HG03571 (cell line): ENCODE measurements around the gene ZNF789.
"Not testable (repeated sequence)": the region's sequence is repeated elsewhere in the genome, so short reads cannot be mapped to it uniquely, and the experiment has no call there.

Experiments used
- ATAC-seq: cut with Tn5 transposase; IDR thresholded peaks from one replicate; pipeline ENCODE4 v1.9.1; 2021; ENCODE audit not compliant: unreplicated experiment

Gene ZNF789

DNA sequence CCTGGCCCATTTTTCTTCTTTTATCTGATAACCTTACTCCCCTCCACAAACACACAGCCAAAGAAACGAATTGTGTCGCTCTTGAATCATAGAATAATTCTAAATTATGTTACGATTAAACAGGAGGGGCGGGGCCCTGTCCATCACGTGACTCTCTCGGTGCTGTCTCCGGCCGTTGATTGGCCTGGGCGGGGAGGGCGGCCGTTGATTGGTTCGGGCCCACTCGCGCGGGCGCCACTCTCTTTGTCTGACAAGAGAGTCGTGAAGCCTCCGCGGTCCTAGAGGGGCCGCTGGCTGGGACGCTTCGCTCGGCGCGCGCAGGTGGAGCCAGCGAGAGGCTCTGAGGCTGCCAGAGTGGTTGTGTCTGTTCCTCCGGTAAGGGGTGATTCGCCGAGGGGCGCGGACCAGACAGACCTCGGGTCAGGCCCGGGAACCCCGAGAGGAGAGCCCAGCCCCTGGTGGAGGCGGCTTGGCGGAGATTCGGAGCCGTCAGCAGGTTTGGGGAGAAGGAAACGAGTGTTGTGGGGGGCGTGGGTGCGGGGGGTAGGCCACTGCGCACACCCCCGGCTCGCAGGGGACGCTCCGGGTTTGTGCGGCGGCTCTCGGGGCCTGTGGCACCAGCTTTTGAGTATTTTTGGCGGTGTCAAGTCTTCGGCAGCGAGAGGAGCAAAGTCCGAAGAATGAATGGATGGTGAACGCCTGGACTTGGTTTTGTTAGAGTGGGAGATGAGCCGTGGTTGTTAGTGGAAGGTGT, at the start of gene ZNF789:
TSS of gene ZNF789 (plus strand) at position 330 of the 754 bp plus-strand sequence. CDS start 3,567 bp downstream, outside the sequence.
- ATAC-seq: peak; percentile 94

DNA sequence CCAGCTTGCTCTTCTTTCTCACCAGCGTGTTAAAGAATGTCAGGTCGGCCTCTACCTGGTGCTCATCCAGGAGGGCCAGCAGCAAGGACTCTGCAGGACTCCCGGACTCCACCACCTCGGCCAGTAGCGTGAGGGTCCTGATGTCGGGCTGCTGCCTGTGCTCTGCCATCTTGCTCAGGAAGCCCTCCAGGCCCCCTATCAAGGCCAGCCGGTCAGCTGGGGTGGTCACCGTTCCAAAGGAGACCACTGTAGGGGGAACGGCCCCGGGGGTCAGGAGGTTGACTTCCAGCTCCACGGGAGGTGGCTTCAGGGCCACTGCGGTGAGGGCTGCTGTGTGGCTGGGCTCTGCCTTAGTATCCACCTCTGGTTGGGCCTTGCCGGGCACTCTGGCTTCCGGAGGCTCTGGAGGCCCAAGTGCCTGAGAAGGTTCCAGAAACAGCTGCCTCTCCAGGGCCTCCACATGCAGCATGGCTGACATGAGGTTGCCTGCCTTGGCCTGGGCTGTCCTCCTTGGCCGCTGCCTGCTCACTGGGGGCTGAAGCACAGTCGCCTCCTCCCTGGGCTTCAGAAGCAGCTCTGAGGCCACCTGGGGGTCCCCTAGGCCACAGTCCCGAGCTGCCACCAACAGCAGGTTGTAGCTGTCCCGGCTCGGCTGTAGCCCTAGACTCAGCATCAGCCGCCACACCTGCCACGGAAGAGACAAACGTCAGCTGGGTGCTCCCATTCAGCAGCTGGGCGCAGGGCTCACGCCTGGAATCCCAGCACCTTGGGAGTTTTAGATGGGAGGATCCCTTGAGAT, 47.6 kb upstream of the ZNF789 start:
- no peak for ATAC-seq

DNA sequence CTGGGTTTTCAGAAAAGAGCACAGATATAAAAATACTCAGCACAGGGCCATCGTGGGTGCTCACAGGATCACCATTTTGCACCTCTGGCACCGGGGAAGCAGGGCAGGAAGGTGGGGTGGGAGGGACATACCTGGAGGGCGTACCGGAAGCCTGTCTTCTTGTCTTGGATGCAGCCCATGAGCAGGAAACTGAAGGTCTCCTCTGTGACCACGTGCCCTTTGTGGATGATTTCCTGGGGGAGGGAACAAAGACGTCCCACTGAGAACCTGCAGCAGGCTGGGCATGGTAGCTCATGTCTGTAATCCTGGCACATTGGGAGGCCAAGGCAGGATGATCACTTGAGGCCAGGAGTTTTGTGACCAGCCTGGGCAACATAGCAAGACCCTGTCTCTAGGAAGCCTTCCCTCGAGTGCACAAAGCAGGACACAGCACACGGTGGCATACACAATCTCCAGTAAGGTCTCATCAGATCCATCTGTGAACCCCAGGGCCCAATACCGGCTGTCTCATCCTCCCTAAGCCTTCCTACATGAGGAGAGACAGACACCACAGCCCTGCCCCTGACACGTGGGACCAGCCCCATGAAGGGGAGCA, 43.6 kb upstream of the ZNF789 start:
- no peak for ATAC-seq

DNA sequence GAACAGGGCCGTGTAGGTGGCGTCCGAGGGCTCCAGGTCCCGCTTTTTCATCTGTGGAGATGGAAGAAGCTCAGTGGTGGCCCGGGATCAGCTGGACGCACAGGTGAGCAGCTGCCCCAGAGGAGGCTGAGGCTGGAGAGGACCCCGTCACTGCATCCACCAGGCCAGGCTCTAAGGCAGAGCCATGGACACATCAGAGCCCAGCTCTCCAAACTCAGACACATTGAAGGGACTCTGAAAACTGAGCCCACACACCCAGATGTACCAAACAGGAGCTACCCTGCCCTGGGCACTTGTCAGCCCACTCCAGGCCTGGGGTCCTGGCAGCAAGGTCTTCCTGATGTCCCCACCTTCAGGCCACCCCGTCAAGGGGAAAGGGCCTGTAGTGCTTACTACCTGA, 42.9 kb upstream of the ZNF789 start:
- no peak for ATAC-seq

DNA sequence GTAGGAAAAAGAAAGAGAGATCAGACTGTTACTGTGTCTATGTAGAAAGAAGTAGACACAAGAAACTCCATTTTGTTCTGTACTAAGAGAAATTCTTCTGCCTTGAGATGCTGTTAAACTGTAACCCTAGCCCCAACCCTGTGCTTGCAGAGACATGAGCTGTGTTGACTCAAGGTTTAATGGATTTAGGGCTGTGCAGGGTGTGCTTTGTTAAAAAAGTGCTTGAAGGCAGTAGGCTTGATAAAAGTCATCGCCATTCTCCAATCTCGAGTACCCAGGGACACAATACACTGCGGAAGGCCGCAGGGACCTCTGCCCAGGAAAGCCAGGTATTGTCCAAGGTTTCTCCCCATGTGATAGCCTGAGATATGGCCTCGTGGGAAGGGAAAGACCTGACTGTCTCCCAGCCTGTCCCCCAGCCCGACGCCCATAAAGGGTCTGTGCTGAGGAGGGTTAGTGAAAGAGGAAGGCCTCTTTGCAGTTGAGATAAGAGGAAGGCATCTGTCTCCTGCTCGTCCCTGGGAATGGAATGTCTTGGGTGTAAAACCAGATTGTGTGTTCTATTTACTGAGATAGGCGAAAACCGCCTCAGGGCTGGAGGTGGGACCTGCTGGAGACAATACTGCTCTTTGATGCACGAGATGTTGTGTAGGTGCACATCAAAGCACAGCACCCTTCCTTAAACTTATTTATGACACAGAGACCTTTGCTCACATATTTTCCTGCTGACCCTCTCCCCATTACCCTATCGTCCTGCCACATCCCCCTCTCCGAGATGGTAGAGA, 40.7 kb upstream of the ZNF789 start:
- not testable (repeated sequence) for ATAC-seq

DNA sequence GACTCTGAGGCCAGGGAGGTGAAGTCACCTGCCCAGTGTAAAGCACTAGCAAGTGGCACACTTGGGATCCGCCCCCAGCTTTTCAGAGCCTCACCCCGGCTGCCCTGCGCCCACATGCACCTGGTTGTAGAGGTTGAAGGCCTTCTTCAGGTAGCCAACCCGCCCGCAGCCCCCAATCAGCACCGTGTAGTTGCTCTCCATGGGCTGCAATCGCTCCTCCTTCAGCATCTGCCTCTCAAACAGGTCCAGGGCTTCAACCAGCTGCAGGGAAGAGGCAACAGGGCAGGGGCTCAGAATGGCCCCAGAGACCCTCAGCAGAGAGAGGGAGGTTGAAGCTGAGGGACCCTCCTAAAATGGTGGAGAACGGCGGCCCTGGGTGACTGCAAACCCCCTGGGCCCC, 39.5 kb upstream of the ZNF789 start:
- ATAC-seq: no peak

DNA sequence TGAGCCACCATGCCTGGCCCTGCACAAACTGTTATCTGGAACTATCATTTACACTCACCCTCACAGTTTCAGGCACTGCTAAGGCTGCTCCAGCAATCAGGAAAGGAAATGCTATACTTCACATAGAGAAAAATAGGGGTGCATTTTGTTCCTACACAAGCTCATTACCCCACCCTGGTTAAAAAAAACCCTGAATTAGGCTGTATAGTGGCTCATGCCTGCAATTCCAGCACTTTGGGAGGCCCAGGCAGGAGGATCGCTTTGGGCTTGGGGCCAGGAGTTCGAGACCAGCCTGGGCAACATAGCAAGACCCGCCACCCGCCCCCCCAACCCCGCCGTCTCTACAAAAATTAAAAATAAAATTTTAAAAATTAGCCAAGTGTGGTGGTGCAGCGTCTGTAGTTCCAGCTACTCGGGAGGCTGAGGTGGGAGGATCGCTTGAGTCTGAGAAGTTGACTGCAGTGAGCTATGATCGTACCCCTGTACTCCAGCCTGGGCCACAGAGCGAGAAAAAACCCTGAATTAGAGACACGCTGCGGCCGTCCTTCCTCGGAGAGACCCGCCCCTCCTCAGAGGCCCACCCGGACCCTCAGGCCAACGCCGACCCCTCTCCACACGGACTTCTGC, 34.6 kb upstream of the ZNF789 start:
- peak; percentile 4 for ATAC-seq

DNA sequence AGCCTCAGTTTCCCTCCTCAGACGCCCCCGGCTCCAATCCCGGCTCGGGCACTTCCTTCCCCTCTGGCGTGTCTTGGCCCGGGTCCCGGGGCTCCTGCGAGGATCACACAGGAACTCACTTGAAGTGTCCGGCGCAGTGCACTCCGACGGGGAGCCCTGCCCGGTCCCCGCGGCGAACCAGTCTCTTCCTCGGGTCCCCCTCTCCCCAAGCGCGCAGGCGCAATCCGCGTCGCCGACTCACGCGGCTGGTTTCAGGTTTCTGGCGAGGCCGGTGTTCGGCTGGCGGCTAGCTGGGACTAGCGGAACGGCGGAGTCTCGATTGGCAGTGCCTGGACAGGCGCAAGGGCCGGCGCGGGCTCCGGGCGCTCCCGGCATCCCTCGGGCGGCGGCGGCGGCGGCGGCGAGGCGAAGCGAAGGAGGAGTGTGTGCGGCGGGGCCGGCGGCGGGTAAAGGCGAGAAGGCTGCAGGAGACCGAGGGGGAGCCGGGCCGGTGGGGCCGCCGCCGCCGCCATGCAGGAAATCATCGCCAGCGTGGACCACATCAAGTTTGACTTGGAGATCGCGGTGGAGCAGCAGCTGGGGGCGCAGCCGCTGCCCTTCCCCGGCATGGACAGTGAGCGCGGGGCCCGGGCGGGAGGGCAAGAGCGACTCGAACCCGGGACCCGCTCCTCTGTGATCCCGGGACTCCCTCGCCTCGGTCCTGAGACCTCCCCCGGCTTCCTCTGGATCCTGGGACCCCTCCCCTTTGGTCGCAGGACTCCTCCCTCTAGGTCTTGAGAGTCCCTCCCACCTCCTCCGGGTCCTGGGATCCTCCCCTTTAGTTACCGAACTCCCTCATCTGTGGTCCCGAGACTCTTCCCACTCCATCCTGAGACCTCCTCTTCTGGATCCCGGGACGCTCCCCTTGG, 33.9 kb upstream of the ZNF789 start, which contains the start of the genes CPSF4 and PTCD1:
TSS of gene CPSF4 (plus strand) at position 371 of the 908 bp plus-strand sequence. CDS start at position 511, 140 bp downstream.
TSS of gene PTCD1 (minus strand) at position 226 of the 908 bp plus-strand sequence. CDS start 3,556 bp downstream, outside the sequence.
- ATAC-seq: peak; percentile 89

DNA sequence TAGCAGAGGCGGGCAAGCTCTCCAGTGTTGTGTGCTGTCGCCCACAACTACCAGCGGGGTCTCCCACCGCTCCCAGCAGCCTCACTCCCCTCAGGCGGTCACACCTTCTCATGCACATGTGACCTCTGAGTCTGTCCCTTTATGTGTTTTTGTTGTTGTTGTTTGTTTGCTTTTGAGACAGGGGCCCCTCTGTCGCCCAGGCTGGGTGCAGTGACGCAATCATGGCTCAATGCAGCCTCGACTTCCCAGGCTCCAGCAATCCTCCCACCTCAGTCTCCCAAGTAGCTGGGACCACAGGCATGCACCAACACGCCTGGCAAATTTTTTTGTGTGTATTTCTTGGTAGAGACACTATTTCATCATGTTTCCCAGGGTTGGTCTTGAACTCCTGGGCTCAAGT, 32.5 kb upstream of the ZNF789 start:
- no peak for ATAC-seq

DNA sequence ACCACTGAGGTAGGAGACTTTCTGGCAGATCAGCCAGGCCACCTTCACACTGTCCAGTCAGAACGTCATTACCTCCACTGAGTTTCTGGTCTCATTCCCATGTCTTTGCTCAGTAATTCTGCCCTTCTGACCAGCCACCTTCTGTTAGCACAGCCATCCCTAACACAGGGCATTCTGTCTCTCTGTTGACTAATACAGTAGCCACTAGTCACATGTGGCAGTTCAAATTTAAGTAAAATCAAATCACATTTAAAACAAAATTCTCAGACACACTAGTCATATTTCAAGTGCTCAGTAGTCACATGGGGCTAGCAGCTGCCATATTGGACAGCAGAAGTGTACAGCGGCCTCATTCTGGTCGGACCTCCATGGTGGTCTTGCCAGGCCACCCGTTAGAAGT, 26.6 kb upstream of the ZNF789 start:
- ATAC-seq: no peak

DNA sequence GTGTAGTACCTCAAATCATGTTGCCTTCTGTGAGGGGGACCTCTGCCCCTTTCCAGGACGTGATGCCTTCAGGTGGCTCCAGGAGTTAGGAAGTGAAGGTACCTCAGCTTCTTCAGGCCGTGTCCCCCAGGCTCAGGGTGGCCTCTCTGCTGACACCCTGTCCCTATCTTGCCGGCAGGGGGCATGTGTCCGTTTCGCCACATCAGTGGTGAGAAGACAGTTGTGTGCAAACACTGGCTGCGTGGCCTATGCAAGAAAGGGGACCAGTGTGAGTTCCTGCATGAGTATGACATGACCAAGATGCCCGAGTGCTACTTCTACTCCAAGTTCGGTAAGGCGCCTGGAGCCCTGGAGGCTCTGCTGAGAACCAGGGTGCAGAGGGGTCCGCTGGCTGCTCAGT, 24.7 kb upstream of the ZNF789 start:
- ATAC-seq: no peak

DNA sequence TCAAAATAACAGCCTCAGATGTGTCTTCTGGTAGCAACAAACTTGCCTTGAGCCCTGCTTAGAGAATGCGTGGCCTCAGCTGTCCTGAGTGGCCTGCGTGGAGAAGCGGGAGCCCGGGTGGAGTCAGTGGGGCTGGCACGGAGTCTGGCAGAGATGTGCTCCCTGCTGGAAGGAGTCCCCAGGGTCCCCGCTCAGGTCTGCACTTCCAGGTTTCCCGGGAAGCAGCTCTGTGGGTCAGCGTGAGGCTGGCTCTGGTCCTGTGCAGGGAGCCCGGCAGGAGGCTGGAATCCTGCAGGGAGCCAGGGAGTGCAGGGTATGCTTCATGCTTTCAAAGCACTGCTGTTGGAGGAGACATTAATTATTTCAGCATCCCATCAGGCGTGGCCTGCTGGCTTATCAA, 23.8 kb upstream of the ZNF789 start:
- no peak for ATAC-seq

DNA sequence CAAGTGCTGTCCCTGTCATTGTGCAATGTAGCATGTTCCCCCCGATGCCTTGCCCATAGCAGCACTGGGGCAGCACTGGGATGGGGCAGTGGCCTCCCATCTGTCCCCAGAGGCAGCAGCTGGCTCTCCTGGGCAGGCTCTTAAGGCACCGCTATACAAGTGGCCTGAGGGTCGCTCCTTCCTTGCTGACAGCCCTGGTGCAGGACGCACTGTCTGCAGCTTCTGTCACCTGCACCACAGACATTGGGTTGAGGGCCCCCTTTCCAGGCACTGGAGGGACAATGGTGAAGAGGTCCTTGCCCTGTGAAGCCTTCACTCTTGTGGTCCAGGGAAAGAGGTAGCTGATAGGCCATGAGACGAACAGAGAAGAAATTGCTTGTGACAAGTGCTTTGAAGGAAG, 23.4 kb upstream of the ZNF789 start:
- ATAC-seq: no peak

DNA sequence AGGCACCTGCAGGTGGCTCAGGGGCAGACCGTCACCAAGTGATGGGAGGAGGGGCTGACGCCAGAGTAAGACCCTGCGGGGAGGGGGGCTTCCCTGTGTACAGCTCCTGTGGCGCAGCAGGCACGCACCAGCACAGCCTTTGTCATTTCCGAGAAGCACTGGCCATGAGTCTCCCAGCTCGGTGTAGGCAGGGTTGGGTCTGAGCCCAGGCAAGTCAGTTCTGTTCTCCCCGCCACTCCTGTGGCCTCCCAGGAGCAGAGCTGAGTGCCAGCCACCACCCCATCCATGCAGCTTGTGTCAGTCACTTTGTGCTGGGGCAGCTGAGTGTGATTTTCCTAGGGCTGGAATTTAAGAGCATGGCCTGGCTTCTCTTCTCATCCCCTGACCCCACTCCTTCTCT, 20.8 kb upstream of the ZNF789 start:
- ATAC-seq: no peak

DNA sequence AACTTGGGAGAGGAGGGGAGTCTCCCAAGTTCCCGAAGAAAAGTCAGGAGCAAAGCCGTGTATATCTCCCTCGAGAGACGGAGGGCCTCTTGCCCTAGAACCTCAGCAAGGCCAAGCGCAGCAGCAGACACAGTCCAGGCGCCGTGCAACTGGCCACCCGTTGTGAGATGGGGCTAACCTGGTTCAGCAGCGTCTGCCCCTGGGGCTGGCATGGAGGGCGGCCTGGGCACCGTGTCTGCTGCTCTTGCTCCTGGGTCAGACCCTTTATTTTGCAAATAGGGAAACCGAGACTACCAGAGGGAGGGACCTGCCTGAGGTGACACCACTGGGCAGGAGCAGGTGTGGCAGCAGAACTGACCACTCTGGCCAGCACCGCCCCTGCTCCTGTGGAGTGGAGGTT, 20.1 kb upstream of the ZNF789 start:
- ATAC-seq: no peak

DNA sequence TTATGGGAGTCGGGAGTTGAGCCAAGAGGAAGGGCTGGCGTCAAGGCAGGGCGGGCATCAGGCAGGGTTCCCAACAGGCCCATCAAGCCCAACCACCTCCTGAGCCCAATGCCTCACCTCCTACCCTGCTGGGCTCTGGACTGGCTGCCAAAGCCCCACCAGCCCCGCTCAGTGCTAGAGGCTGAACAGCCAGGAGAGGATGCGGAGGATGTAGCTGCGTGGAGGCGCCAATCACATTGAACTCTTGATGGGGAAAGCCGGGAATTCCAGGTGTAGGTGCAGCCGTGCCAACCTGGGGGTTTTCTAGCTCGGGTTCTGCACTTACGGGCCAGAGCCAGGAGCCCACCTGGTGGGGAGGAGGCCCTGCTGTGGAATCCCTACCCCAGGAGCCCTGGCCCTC, 19.6 kb upstream of the ZNF789 start:
- ATAC-seq: no peak

DNA sequence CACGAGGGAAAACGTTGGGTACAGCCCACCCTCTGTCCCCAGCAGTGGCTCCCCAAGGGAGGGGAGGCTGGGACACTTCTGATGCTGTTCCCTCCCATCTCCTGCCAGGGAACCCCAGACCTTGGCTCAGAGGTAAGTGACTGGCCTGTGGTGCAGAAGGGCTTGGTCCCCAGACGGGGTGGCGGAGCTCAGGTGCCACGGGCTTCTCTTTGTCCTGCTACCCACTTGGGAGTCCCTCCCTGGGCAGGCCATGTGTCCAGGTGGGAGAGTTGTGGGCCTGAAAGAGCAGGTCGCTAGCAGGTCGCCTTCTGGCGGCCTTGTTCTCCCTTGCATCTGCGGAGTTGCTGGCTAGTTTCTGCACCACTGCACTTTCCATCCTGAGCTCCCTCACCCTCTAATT, 16.8 kb upstream of the ZNF789 start:
- no peak for ATAC-seq

DNA sequence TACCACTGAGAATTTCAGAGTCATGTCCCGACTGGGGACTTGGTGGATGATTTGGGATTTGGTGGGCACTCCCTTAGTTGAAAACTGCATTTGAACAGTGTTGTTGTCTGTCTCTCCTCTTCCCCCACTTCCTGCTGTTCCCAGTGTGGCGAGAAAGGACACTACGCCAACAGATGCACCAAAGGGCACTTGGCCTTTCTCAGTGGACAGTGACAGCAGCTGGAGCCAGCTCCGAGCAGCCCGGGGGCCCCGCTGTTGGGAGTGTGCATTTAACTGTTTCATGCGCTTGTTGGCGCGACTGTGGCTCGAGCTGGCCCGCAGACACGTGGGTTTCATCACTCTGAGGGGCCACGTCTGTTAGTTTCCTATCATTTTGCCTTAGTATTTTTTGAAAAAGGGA, 16.4 kb upstream of the ZNF789 start:
- ATAC-seq: no peak

DNA sequence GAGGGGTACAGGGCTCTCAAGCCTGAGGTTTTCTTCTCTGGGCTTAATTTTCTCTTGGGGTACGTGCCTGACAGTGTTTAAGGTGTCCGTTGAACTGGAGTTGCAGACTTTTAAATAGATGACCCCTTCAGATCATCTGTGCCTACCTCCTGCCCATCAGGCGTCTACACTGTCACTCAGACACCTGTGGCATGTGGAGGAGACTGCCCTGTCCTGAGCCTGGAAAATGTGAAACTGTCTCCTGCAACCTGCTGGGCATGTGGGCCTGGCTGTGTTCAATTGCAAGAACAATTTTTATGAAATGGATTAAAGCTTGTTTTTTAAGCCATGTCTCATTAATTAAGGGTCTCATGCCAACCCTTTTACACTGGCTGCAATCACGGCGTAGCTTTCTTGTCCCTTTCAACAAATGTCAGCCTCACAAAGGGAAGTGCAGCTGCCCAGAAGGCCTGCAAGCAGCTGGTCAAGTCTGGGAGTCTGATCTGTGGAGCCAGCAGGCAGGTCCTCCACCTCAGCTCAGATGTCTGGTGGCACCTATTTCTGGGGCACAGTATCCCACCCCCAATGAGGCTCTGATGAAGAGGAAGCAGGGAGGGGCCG, 15.5 kb upstream of the ZNF789 start:
- no peak for ATAC-seq
